Measurements from ENCODE around the gene FBXW9.
"Not testable (repeated sequence)": the region's sequence is repeated elsewhere in the genome, so short reads cannot be mapped to it uniquely, and the experiment has no call there.

FBXW9 gene

DNA sequence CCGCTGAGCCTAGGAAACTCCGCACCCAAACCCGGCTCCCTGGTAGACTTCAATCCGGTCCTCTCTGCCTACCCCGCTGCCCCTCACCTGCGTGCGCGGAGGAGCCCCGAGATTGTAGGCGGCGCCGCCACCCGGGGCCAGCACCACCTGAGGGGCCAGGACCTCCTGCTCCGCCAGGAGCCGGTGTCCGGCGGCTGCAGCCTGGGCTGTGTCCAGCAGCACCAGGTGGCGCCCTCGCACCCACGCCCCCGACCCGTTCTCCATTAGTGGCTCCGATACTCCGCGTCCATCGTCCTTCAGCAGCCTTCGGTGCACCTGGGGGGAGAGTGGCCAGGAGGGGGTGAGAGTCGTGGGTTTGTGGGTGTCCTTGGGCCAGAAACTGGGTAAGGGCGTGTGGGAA, 48.3 kb downstream of the FBXW9 start:
- no peak for DNase-seq

DNA sequence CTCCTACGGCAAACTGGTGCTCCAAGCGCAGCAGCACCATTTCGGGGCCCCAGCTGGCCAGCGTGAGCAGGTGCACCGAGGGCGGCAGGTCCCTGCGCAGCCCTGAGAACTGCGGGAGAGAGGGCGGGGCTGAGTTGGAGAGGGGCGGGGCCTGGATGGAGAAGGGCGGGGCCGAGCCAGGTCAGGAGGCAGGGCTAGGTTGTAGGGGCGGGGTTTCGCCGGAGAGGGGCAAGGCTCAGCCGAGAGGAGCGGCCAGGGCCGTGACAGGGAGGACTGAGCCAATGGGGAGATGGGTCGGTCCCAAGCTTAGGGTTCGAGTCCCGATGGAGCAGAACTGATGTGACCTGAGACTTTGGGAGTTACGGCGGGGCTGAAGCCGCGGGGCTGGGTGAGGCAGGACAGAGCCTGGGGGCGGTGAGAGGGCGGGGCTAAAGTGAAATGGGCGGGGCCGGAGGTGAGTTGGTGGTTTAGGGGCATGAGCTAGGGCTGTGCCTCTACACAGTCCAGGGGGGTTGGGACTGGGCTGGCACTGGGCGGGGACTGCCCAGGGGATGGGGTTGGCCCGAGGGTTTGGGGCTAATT, 48.9 kb downstream of the FBXW9 start:
- DNase-seq, result peak; percentile 44

DNA sequence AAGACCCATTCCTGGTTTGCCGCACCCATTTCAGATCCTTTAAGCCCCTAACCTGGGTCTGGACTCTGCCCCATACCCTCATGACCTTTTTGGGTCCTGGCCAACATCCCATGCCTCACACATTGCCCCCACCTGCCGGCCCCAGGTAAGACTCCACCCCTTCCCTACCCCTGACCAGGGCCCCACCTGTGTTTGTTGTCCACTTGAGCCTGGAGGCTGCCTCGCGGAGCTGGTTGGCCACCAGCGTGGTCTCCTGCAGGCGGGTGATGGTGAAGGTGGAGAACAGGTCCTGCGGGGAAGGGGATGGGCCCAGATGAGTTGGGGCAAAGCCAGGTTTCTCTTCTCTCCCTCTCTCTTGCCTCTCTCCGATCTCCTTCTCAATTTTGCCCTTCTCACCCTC, 49.4 kb downstream of the FBXW9 start:
- DNase-seq, result no peak

DNA sequence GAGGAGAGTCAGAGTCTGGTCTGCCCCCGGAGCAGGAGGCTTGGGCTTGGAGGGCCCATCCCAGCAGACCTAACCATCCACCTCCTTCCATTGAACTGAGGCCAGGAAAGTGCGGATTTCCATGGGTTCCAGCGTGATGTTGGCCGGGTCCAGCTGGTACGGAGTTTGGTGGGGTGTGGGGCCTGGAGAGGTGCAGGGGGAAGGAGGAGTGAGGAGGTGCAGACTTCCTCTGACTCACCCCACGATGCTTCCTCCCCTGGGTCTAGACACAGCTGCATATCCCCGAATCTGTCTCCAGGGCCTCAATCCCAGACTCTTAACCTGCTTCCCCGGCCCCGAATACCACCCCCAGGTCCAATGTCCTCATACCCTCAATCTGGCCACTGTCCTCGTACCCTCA, 49.9 kb downstream of the FBXW9 start:
- no peak for DNase-seq

DNA sequence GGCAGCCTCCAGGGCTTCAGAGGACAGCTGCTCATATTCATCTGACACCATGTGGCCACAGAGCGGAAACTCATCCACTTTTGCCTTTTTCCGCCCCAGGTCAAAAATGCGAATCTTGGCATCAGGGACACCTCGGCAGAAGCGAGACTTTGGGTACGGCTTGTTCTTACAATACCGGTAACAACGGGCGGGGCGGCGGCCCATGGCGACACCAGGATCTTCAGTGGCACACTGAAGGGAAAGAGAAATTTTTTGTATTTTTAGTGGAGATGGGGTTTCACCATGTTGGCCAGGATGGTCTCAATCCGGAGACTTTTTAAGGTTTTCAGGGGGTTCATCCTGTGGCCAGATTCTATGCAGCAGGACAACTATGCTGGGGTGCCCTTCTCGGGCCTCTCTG, 52.7 kb downstream of the FBXW9 start:
- DNase-seq, result not testable (repeated sequence)

DNA sequence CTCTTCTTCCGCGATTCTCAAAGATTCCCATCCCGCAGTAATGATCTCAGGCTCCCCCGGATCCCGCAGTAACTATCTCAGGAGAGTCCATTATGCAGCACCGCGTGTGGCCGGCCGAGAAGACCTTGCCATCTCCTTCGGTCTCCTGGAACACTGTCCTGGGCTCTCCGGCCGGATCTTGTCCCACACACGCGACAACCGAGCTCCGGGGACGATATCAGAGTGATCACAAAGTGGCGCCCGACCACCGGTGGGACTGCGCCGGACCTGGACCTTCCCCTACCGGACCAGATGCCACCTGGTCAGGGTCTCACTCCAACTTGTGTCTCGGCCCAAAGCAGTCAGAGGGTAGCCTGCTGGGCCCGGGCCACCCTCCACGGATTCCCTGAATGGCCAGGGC, 53.9 kb downstream of the FBXW9 start:
- no peak for DNase-seq

DNA sequence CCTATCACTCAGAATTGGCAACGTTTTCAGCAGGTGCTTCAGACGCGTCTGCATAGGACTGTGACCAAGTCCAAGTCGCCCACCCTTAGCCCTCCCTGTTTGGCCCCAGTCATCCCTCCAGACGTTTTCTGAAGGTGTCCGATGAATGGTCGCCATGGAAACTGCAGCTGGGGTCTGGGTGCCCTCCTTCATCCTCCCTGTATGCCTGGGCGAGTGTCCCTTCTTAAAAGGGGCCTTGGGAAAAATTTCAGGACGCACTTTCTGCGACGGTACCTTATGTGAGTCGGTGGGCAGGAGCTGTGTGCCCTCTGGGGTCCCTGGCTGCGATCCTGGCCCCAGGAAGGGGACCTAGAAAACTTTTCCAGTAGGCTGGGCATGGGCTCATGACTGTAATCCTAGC, 55.0 kb downstream of the FBXW9 start:
- no peak for DNase-seq

DNA sequence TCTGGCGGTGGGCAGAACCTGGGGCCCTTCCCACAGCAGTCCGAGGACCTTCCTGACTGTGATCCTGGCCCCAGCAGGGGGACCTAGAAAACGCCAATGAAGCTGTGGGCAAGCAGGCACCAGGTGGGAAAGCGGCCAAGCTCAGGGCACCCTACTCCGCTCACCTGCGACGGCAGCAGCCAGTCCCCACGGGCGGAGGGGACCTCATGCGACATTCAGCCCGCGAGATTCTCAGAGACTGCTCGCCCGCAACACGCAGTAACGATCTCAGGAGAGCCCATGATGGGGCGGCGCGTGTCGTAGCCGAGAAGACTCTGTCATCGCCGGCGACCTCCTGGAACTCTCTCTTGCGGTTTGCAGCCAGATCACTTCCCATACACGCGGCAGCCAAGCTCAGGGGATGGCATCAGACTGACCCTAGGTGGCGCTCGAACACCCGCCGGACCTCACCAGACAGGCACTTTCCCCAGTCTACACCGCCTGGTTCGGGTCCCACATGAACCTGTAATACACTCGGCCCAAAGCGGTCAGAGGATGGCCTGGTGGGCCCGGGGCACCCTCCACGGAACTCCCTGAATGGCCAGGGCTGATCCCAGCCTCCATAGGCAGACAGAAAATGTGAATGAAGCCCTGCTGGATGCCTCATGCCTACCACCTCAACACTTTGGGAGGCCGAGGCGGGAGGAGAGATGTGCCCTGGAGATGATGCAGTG, 56.4 kb downstream of the FBXW9 start:
- peak; percentile 91 for DNase-seq

Measured in CD4-positive, alpha-beta T cell treated with Interleukin-17A for 4 hours (primary cell).